ENCODE data around the gene SFT2D3. TPM values are rescaled to one million over a fixed set of nuclear protein-coding genes. Genes with fewer than 3 reads are reported as not detected.

SFT2D3 gene
- total RNA-seq, 1 experiment from 2014 or later, result 4.1 TPM

DNA sequence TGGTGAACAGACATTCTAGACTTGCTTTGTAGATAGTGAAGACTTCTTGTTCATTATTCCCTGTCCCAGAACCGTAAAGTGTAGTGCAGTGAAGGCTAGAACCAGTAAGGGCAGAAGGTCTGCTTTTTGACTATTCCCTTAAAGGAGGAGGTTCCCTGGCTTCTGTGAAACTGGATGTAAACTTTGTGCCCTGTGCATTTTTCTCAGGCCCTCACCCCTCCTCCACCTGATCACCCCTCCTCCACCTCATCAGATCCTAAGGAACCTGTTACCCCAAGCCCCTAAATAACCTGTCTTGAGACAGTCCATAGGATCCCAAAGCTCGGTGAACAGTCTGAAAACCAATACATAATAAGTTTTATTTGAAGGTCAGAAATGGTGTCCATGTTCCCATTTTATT lies 33.7 kb downstream of the SFT2D3 start:
- no peak for DNase-seq (ENCODE audit: unreplicated experiment)
- POLR2A ChIA-PET, result interaction anchor here (1.0 to 1.9 kb wide), 2 partner anchors 10 to 40 kb away, joined by 3 to 12 read pairs; no protein-coding TSS in a partner anchor
- Mint-ChIP-seq H3K27ac (ENCODE audit: low read depth, unreplicated experiment) (no peak overlapping the region), H3K27me3 (ENCODE audit: insufficient read depth, unreplicated experiment) (no peaks in the 10 kb centered on the region), H3K9me3 (ENCODE audit: unreplicated experiment) (no peaks in the 10 kb centered on the region), H3K36me3 (ENCODE audit: insufficient read depth, unreplicated experiment) (peaks cover 29% of the 10 kb centered on the region), H3K4me3 (ENCODE audit: unreplicated experiment) (no peak overlapping the region), H3K4me1 (ENCODE audit: insufficient read depth, unreplicated experiment) (peaks cover 11% of the 10 kb centered on the region)
- CTCF ChIA-PET, result interaction anchor here (1.3 kb wide), 1 partner anchor 20 kb away, joined by 4 read pairs; no protein-coding TSS in a partner anchor
- intact Hi-C loops (cut with micrococcal nuclease), result no loop called here
- BruUV-seq (replicated peaks), result no TSS peak
- TF ChIP-seq, protein P1, sequence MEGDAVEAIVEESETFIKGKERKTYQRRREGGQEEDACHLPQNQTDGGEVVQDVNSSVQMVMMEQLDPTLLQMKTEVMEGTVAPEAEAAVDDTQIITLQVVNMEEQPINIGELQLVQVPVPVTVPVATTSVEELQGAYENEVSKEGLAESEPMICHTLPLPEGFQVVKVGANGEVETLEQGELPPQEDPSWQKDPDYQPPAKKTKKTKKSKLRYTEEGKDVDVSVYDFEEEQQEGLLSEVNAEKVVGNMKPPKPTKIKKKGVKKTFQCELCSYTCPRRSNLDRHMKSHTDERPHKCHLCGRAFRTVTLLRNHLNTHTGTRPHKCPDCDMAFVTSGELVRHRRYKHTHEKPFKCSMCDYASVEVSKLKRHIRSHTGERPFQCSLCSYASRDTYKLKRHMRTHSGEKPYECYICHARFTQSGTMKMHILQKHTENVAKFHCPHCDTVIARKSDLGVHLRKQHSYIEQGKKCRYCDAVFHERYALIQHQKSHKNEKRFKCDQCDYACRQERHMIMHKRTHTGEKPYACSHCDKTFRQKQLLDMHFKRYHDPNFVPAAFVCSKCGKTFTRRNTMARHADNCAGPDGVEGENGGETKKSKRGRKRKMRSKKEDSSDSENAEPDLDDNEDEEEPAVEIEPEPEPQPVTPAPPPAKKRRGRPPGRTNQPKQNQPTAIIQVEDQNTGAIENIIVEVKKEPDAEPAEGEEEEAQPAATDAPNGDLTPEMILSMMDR (IDR thresholded peaks at IDR 0.05; ENCODE audit: unreplicated experiment), result no peak

DNA sequence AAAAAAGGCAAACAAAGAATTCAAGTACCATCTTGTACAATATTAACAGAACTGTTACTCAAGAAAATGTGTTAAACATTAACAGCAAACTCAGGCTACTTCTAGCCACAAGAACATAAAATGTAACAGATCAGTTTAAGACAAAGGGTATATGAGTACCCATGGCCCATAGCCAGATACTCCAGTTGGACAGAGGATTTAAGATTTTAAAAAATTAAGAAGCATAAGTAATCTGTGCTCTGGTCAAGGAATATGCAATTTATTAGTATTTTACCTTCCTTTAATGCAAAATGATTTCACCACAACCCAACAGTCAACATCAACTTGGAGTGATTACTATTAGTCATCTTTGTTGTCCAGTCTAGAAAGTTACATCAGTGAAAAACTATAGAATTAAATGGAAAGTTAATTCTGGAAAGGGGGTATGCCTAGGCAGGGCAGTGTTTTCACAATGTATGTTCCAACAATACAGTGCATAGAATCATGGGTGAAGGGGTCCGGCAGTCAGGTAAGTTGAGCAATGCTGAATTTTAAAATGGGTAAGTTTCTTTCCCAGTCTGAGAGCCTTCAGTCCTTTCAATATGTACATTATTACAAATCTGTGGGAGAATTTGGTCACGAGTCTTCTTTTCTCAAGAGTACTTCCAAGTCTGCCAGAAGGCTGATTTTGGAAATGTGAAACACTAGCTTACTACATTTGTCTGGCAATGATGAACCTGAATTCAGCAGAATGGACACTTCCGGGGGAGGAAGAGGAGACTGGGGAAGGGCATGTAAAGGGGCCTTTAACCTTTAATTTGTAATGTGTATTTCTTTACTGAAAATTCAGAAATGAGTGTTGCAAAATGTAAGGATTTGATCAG lies 34.5 kb downstream of the SFT2D3 start:
- intact Hi-C loops (cut with micrococcal nuclease), result no loop called here
- DNase-seq (ENCODE audit: unreplicated experiment), result no peak
- H3K36me3 Mint-ChIP-seq (ENCODE audit: insufficient read depth, unreplicated experiment), result peaks cover 29% of the 10 kb centered on the region
- peak overlapping the region; percentile 31 for H3K27ac Mint-ChIP-seq (ENCODE audit: low read depth, unreplicated experiment)
- peaks cover 11% of the 10 kb centered on the region for H3K4me1 Mint-ChIP-seq (ENCODE audit: insufficient read depth, unreplicated experiment)
- ChIA-PET CTCF (no interaction called here), POLR2A (interaction anchor here (0.6 to 1.9 kb wide), 2 partner anchors 10 to 60 kb away, joined by 3 to 12 read pairs; no protein-coding TSS in a partner anchor)
- H3K27me3 Mint-ChIP-seq (ENCODE audit: insufficient read depth, unreplicated experiment), result no peaks in the 10 kb centered on the region
- H3K9me3 Mint-ChIP-seq (ENCODE audit: unreplicated experiment), result no peaks in the 10 kb centered on the region
- BruUV-seq (replicated peaks), result no TSS peak
- TF ChIP-seq, protein P1 (IDR thresholded peaks at IDR 0.05; ENCODE audit: unreplicated experiment), result no peak
- H3K4me3 Mint-ChIP-seq (ENCODE audit: unreplicated experiment), result no peak overlapping the region

DNA sequence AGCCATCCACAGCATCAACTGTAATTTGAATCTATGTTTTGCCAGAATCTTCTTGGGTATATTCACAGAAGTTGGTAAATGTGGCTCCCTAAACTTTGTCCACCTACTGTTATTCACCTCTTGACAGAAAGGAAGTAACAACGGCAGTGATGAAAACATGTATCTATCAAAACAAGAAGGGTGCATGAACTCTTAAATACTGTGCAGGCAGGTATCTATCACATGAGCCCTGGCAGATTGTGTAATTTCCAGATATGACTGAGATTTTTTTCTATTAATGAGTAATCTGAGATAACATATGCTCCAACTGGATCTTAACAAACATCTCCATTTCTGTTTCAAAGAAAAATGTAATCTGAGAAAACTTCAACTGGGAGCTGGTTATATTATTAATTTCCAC lies 36.6 kb downstream of the SFT2D3 start:
- DNase-seq (ENCODE audit: unreplicated experiment), result no peak
- Mint-ChIP-seq H3K27me3 (ENCODE audit: insufficient read depth, unreplicated experiment) (no peaks in the 10 kb centered on the region), H3K9me3 (ENCODE audit: unreplicated experiment) (no peaks in the 10 kb centered on the region), H3K36me3 (ENCODE audit: insufficient read depth, unreplicated experiment) (peaks cover 40% of the 10 kb centered on the region), H3K4me1 (ENCODE audit: insufficient read depth, unreplicated experiment) (peaks cover 11% of the 10 kb centered on the region), H3K4me3 (ENCODE audit: unreplicated experiment) (no peak overlapping the region), H3K27ac (ENCODE audit: low read depth, unreplicated experiment) (no peak overlapping the region)
- intact Hi-C loops (cut with micrococcal nuclease), result no loop called here
- no TSS peak for BruUV-seq (replicated peaks)
- POLR2A ChIA-PET, result interaction anchor here (1.2 kb wide), 1 partner anchor 17 kb away, joined by 3 read pairs; no protein-coding TSS in a partner anchor
- CTCF ChIA-PET, result no interaction called here
- TF ChIP-seq, protein P1 (IDR thresholded peaks at IDR 0.05; ENCODE audit: unreplicated experiment), result no peak

DNA sequence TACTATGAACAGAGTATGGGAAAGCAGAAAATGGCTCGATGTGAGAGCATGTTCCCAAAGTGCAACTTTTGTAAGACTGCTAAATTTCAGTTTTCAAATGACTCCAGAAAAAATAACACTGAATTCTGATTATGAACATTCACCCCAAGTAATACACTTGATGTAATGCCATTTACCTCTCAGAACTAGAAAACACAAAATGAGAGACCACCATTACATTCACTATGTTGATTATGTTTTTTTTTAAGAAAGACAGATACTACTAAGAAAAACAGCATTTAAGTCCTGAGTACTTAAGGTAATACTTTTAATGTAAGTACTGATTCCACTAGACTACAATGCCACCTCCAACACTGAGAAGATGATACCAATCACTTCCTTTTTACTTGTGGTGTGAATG lies 38.5 kb downstream of the SFT2D3 start:
- ChIA-PET CTCF (interaction anchor here (0.6 kb wide), 1 partner anchor 287 kb away, joined by 3 read pairs; no protein-coding TSS in a partner anchor), POLR2A (no interaction called here)
- H3K9me3 Mint-ChIP-seq (ENCODE audit: unreplicated experiment), result no peaks in the 10 kb centered on the region
- H3K27me3 Mint-ChIP-seq (ENCODE audit: insufficient read depth, unreplicated experiment), result no peaks in the 10 kb centered on the region
- peaks cover 5% of the 10 kb centered on the region for H3K4me1 Mint-ChIP-seq (ENCODE audit: insufficient read depth, unreplicated experiment)
- intact Hi-C loops (cut with micrococcal nuclease), result no loop called here
- peaks cover 47% of the 10 kb centered on the region for H3K36me3 Mint-ChIP-seq (ENCODE audit: insufficient read depth, unreplicated experiment)
- no peak overlapping the region for H3K4me3 Mint-ChIP-seq (ENCODE audit: unreplicated experiment)
- DNase-seq (ENCODE audit: unreplicated experiment), result no peak
- H3K27ac Mint-ChIP-seq (ENCODE audit: low read depth, unreplicated experiment), result no peak overlapping the region
- BruUV-seq (replicated peaks), result no TSS peak
- TF ChIP-seq, protein P1 (IDR thresholded peaks at IDR 0.05; ENCODE audit: unreplicated experiment), result no peak
